ENCODE results near the gene EPHA4.

The EPHA4 gene

GRCh38 chr2:221501210-221501882, 70.8 kb downstream of the EPHA4 start:
- no peak for DNase-seq

- no peak for DNase-seq
Measured at GRCh38 chr2:221500501-221501209, 71.4 kb downstream of the EPHA4 start.

- DNase-seq: no peak
Measured at GRCh38 chr2:221495731-221496130, 76.4 kb downstream of the EPHA4 start.

GRCh38 chr2:221494556-221494955, 77.5 kb downstream of the EPHA4 start:
- DNase-seq: no peak

GRCh38 chr2:221493391-221493790, 78.7 kb downstream of the EPHA4 start:
- no peak for DNase-seq

GRCh38 chr2:221492636-221493035, 79.5 kb downstream of the EPHA4 start:
- DNase-seq: no peak

- no peak for DNase-seq
Measured at GRCh38 chr2:221490506-221491060, 81.5 kb downstream of the EPHA4 start.

- DNase-seq: no peak
Measured at GRCh38 chr2:221488136-221488807, 83.8 kb downstream of the EPHA4 start.

- no peak for DNase-seq
Measured at GRCh38 chr2:221486106-221486505, 86.0 kb downstream of the EPHA4 start.

- no peak for DNase-seq
Measured at GRCh38 chr2:221485503-221485870, 86.6 kb downstream of the EPHA4 start.

- DNase-seq: no peak
Measured at GRCh38 chr2:221484761-221485502, 87.2 kb downstream of the EPHA4 start.

GRCh38 chr2:221482666-221483455, 89.2 kb downstream of the EPHA4 start:
- DNase-seq: no peak

- DNase-seq: no peak
Measured at GRCh38 chr2:221480821-221481220, 91.3 kb downstream of the EPHA4 start.

GRCh38 chr2:221480163-221480562, 91.9 kb downstream of the EPHA4 start:
- DNase-seq: no peak

- DNase-seq: no peak
Measured at GRCh38 chr2:221478485-221478863, 93.6 kb downstream of the EPHA4 start.

GRCh38 chr2:221477714-221478484, 94.2 kb downstream of the EPHA4 start:
- DNase-seq: no peak

GRCh38 chr2:221476195-221476594, 95.9 kb downstream of the EPHA4 start:
- no peak for DNase-seq

GRCh38 chr2:221473451-221473850, 98.7 kb downstream of the EPHA4 start:
- no peak for DNase-seq

- no peak for DNase-seq
Measured at GRCh38 chr2:221468317-221468716, 103.8 kb downstream of the EPHA4 start.

GRCh38 chr2:221467610-221468009, 104.5 kb downstream of the EPHA4 start:
- DNase-seq: no peak

GRCh38 chr2:221466744-221467143, 105.4 kb downstream of the EPHA4 start:
- no peak for DNase-seq

Data from suppressor macrophage treated with lipopolysaccharide for 1 hour (primary cell).